ENCODE measurements around the gene SLC10A3.
"Not testable (repeated sequence)": the region's sequence is repeated elsewhere in the genome, so short reads cannot be mapped to it uniquely, and the experiment has no call there.

Gene SLC10A3

DNA sequence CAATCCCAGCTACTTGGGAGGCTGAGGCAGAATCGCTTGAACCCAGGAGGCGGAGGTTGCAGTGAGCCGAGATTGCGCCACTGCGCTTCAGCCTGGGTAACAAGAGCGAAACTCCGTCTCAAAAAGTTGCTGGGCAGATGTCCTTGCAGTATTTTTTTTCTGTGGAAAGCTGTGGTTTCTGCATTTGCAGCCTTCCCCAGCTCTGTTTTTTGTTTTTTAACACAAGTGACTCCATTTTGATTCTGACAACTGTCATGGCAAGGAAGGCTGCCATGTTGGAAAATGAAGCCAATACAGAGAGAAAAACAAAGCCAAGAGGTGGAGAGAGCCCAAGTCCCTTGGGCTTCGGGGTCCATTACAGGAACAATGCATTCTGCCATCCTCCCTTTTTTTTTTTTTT, 11.7 kb upstream of the SLC10A3 start:
- no peak overlapping the region for H3K4me3 ChIP-seq (ENCODE audit: low read depth, low read length)
- TF ChIP-seq, protein P1, sequence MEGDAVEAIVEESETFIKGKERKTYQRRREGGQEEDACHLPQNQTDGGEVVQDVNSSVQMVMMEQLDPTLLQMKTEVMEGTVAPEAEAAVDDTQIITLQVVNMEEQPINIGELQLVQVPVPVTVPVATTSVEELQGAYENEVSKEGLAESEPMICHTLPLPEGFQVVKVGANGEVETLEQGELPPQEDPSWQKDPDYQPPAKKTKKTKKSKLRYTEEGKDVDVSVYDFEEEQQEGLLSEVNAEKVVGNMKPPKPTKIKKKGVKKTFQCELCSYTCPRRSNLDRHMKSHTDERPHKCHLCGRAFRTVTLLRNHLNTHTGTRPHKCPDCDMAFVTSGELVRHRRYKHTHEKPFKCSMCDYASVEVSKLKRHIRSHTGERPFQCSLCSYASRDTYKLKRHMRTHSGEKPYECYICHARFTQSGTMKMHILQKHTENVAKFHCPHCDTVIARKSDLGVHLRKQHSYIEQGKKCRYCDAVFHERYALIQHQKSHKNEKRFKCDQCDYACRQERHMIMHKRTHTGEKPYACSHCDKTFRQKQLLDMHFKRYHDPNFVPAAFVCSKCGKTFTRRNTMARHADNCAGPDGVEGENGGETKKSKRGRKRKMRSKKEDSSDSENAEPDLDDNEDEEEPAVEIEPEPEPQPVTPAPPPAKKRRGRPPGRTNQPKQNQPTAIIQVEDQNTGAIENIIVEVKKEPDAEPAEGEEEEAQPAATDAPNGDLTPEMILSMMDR (IDR thresholded peaks at IDR 0.05; ENCODE audit: low read depth, low read length, missing control alignments): no peak

DNA sequence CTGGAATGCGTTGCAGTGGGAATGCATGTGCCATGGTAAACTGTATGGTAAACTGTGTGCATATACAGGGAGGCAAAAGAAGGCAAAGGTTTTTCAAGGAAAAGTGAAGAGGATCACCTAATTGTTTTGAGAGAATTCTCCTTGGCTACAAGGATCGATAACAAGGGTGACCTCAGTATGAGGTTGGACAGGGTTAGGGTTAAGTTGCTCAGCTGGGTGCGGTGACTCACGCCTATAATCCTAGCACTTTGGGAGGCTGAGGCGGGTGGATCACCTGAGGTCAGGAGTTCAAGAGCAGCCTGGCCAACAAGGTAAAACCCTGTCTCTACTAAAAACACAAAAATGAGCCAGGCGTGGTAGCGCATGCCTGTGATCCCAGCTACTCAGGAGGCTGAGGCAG, 11.0 kb upstream of the SLC10A3 start:
- not testable (repeated sequence) for DNase-seq (ENCODE audit: low read depth); H3K4me3 ChIP-seq (ENCODE audit: low read depth, low read length)

More for the DNA sequence above, 11.7 kb upstream of the SLC10A3 start:
- no peak for DNase-seq (ENCODE audit: low read depth)

DNA sequence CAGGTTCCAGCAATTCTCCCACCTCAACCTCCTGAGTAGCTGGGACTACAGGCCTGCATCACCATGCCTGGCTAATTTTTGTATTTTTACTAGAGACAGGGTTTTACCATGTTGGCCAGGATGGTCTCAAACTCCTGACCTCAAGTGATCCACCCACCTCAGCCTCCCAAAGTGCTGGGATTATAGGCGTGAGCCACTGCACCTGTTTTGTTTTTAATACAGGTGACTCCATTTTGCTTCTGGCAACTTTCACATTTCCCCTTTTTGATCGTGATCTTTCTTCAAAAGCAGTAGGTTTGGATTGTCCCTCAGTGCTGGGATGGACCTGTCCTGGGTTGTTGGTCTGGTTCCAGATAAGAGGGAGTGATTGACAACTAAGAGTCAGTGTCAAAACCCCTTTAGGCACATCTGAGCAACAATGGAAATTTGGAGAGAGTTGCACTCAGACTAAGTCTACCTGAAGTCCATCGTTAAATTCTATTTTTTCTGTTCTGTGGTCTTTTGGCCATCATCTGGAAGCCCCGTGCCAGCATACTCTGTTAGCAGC, 6.2 kb upstream of the SLC10A3 start:
- not testable (repeated sequence) for H3K4me3 ChIP-seq (ENCODE audit: low read depth, low read length); DNase-seq (ENCODE audit: low read depth)

DNA sequence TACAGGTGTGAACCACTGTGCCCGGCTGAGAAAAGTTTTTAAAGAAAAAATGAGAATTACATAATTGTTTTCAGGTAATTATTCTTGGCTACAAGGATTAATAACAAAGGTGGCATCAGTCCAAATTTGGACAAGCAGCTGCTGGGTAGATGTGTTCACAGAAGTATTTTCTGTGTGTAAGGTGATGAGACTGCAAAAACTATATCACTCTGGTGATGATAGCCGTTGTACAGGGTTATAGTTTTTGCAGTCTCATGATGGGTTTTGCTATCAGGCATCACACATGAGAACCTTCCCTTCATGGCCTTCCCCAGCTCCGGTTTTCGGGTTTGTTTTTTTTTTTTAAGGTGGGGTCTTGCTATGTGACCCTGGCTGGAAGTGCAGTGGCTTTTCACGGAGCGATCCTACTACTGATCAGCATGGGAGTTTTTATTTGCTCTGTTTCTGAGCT, 5.1 kb upstream of the SLC10A3 start:
- TF ChIP-seq, protein P1 (IDR thresholded peaks at IDR 0.05; ENCODE audit: low read depth, low read length, missing control alignments): no peak
- no peak for DNase-seq (ENCODE audit: low read depth)
- H3K4me3 ChIP-seq (ENCODE audit: low read depth, low read length): no peak overlapping the region

DNA sequence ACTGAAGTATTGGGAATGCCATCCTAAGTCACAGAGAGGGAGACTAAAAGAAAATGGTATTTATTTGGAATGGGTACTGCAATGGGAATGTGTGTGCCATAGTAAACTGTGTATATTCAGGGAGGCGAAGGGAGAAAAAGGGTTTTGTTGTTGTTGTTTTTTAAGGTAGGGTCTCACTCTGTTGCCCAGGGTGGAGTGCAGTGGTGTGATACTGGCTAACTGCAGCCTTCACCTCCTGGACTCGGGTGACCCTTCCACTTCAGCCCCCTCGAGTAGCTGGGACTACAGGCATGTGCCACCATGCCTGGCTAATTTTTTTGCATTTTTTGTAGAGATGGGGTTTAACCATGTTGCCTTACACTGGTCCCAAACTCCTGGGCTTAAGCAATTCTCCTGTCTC, 4.3 kb upstream of the SLC10A3 start:
- TF ChIP-seq, protein P1 (IDR thresholded peaks at IDR 0.05; ENCODE audit: low read depth, low read length, missing control alignments): no peak
- no peak for DNase-seq (ENCODE audit: low read depth)
- H3K4me3 ChIP-seq (ENCODE audit: low read depth, low read length): no peak overlapping the region

DNA sequence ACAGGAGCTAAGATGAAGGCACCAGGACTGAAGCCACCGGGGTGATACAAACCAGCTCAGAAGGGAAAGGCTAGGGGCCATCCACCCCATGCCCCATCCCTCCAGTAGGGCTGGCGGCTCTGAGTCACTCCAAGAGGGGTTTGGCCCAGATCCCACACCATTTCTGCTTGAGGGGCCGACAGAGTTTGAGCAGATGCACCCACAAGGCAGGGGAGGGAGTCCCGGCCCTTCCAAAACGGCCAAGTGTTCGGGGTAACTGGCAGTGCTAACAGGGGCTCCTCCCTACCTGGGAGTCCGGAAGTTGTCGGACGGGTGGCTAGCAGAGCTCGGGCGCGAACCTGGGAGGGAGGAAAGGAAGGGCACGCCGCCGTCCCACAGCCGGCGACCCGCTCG, 412 bp downstream of the SLC10A3 start:
- TF ChIP-seq, protein P1 (IDR thresholded peaks at IDR 0.05; ENCODE audit: low read depth, low read length, missing control alignments): no peak
- DNase-seq (ENCODE audit: low read depth): no peak
- H3K4me3 ChIP-seq (ENCODE audit: low read depth, low read length): peak overlapping the region; percentile 61

DNA sequence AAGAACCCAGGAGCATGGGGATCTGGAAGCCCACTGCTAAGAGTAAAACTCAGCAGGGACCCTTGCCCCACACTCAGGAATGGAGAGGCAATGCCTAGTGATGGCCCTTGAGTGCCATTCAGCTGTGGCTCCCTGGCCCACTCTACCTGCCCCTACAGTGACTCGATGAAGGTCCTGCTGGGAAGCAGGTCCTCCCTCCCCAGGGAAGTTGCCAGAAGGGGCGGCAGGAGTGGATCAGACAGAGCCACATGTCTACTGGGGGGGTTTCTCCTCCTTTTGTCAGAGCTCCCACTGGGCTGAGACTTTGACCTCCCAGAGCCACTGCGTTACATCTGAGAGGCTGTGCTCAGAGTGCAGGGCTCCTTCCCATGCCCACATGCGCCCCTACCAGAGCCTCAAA, 1.2 kb downstream of the SLC10A3 start:
- TF ChIP-seq, protein P1 (IDR thresholded peaks at IDR 0.05; ENCODE audit: low read depth, low read length, missing control alignments): no peak
- no peak for DNase-seq (ENCODE audit: low read depth)
- H3K4me3 ChIP-seq (ENCODE audit: low read depth, low read length): peak overlapping the region; percentile 61

DNA sequence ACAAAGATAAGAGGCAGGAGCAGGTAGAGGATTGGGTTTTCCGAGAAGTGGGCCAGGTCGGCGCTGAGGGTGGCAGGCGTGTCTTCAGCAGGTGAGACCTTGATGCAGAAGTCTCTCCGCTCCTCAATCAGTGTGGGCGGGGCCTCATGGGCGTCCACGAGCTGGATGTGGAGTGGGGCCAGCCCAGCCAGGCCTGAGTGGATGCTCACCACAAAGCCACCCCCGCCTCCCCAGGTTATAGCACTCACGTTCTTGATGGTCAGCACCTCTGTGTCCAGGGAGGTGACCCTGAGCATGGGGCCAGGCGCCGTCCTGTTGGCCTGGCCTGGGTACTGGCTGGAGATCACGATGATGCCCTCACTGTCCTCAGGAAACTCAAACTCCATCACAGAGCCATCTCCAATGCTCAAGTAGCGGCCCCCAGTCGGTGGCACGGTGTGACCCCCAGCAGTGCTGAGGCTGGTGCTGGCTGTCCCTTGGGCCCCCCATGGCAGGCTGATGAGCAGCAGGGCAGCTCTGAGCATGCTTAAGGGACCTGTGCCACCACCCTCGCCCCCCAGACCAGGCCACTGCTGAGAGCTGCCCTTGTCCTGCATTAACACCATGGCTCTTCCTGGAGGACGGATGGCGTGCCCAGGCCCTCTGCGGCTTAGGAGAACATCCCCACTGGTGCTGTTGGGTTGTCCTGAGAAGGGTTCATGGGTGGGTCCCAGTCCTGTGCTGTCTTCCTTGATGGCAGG, 1.9 kb downstream of the SLC10A3 start:
- no peak for DNase-seq (ENCODE audit: low read depth)
- no peak overlapping the region for H3K4me3 ChIP-seq (ENCODE audit: low read depth, low read length)
- TF ChIP-seq, protein P1 (IDR thresholded peaks at IDR 0.05; ENCODE audit: low read depth, low read length, missing control alignments): no peak
